Bronchial epithelial cell (primary cell): ENCODE data around the gene MCTP2. TPM values are rescaled to one million over a fixed set of nuclear protein-coding genes. Genes with fewer than 3 reads are reported as not detected.

Source experiments
- DNase-seq: peaks from one replicate; pipeline ENCODE4 v3.0.0-alpha.2; 2010; ENCODE audit warnings: low read depth
- FAIRE-seq: peaks from 2 replicates; lab custom pipeline; 2011; peaks lifted over from hg19 to GRCh38; lab: Jason Lieb, UNC
- H3K27me3 ChIP-seq: 2 replicates; pipeline ENCODE4 v1.5.1; 2011; ENCODE audit warnings: low read length; ENCODE audit not compliant: control insufficient read depth, insufficient read depth
- H3K36me3 ChIP-seq: 2 replicates; pipeline ENCODE4 v1.5.1; 2011; ENCODE audit warnings: low read length; ENCODE audit not compliant: control insufficient read depth, insufficient read depth
- H3K4me3 ChIP-seq: 2 replicates; pipeline ENCODE4 v1.5.1; 2011; ENCODE audit warnings: mild to moderate bottlenecking, low read depth, low read length, control low read depth
- CTCF ChIP-seq: IDR thresholded peaks from 2 replicates; pipeline ENCODE4 v1.5.1; 2011; ENCODE audit warnings: mild to moderate bottlenecking, moderate library complexity, low read length, control low read depth, inconsistent platforms; ENCODE audit not compliant: insufficient read depth, severe bottlenecking
- total RNA-seq: library from RNA; depleted of rRNA; stranded (reverse); fragments of >200 nt; gene quantifications from 2 replicates; pipeline ENCODE4 v1.2.1, GENCODE V29; 2014

The MCTP2 gene
- total RNA-seq, 1 donor from 2014 or later = 20.0 TPM

GRCh38 chr15:94336817-94337467 is 105.6 kb downstream of the MCTP2 start:
- Histone ChIP-seq H3K36me3 (peaks cover 3% of the 10 kb centered on the region), H3K4me3 (no peak overlapping the region), H3K27me3 (no peaks in the 10 kb centered on the region)
- FAIRE-seq = no peak
- no peak for TF ChIP-seq CTCF
- DNase-seq = no peak

- no peaks in the 10 kb centered on the region for H3K27me3 ChIP-seq
- FAIRE-seq (no peak), DNase-seq (no peak)
- peaks cover 3% of the 10 kb centered on the region for H3K36me3 ChIP-seq
- no peak overlapping the region for H3K4me3 ChIP-seq
- TF ChIP-seq CTCF = no peak
These were observed 107.0 kb downstream of the MCTP2 start for GRCh38 chr15:94338243-94338846.

GRCh38 chr15:94346282-94346681 is 114.9 kb downstream of the MCTP2 start:
- Histone ChIP-seq H3K4me3 (no peak overlapping the region), H3K36me3 (peaks cover 4% of the 10 kb centered on the region), H3K27me3 (no peaks in the 10 kb centered on the region)
- DNase-seq (no peak), FAIRE-seq (no peak)
- no peak for TF ChIP-seq CTCF

GRCh38 chr15:94348084-94348483 is 116.7 kb downstream of the MCTP2 start:
- H3K4me3 ChIP-seq = no peak overlapping the region
- no peak for FAIRE-seq
- TF ChIP-seq CTCF = no peak
- no peak for DNase-seq
- no peaks in the 10 kb centered on the region for H3K27me3 ChIP-seq
- peaks cover 4% of the 10 kb centered on the region for H3K36me3 ChIP-seq

- H3K4me3 ChIP-seq = no peak overlapping the region
- DNase-seq = no peak
- H3K27me3 ChIP-seq = no peaks in the 10 kb centered on the region
- TF ChIP-seq CTCF = no peak
- peaks cover 4% of the 10 kb centered on the region for H3K36me3 ChIP-seq
- no peak for FAIRE-seq
These were observed 119.7 kb downstream of the MCTP2 start for GRCh38 chr15:94351031-94351535.
